ENCODE results near the gene DNAJC13.

DNA sequence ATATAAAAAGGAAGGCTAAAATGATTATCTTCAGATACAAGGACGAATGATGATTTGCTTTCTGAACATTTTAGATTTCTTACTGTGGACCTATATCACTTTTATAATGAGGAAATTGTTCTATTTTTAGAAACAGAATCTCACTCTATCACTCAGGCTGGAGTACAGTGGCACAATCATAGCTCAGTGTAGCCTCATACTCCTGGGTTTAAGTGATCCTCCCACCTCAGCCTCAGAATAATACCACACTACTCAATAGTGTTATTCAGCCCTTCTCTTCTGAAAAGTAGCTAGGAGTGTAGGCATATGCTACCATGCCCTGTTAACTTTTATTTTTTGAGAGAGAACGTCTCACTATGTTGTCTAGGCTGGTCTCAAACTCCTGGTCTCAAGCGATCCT lies 15.8 kb downstream of the DNAJC13 start:
- TF ChIP-seq, protein P1, sequence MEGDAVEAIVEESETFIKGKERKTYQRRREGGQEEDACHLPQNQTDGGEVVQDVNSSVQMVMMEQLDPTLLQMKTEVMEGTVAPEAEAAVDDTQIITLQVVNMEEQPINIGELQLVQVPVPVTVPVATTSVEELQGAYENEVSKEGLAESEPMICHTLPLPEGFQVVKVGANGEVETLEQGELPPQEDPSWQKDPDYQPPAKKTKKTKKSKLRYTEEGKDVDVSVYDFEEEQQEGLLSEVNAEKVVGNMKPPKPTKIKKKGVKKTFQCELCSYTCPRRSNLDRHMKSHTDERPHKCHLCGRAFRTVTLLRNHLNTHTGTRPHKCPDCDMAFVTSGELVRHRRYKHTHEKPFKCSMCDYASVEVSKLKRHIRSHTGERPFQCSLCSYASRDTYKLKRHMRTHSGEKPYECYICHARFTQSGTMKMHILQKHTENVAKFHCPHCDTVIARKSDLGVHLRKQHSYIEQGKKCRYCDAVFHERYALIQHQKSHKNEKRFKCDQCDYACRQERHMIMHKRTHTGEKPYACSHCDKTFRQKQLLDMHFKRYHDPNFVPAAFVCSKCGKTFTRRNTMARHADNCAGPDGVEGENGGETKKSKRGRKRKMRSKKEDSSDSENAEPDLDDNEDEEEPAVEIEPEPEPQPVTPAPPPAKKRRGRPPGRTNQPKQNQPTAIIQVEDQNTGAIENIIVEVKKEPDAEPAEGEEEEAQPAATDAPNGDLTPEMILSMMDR (IDR thresholded peaks at IDR 0.05) = no peak
- TF ChIP-seq POLR2A (IDR thresholded peaks at IDR 0.05) = no peak

All from sigmoid colon (tissue), 3 donors.